Measurements from ENCODE around the gene ADGRD1.
"Not testable (repeated sequence)": the region's sequence is repeated elsewhere in the genome, so short reads cannot be mapped to it uniquely, and the experiment has no call there.

ADGRD1 gene

GRCh38 chr12:130953771-130954543, at the start of gene ADGRD1:
TSS of gene ADGRD1 (plus strand) at chr12:130953907. CDS start at chr12:130954466, 559 bp downstream.
- no peak for DNase-seq

- no peak for DNase-seq
Observed at GRCh38 chr12:130904064-130904463, 49.6 kb upstream of the ADGRD1 start.

GRCh38 chr12:130904936-130905455, 48.7 kb upstream of the ADGRD1 start:
- not testable (repeated sequence) for DNase-seq

DNA sequence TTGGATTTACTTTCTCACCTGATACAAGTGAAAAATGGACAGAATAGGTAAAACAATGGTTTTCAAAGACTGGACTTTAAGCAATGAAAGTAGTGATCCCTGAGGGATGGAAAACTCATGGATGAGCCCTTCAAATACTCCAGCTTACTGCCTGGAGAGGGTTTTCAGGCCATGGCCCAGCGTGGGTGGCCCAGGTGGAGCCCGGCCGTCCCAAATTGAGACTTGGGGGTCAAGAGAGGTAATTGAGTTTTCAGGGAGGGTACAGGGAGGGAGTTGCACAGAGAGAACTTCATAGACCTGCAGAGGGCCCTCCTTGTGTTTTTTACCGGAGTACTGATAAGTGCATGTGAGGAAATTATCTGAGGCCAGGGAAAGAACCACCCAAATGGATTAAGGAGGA, 44.6 kb upstream of the ADGRD1 start:
- no peak for DNase-seq

GRCh38 chr12:130911193-130911592, 42.5 kb upstream of the ADGRD1 start:
- no peak for DNase-seq

GRCh38 chr12:130911933-130912332, 41.8 kb upstream of the ADGRD1 start:
- no peak for DNase-seq

DNA sequence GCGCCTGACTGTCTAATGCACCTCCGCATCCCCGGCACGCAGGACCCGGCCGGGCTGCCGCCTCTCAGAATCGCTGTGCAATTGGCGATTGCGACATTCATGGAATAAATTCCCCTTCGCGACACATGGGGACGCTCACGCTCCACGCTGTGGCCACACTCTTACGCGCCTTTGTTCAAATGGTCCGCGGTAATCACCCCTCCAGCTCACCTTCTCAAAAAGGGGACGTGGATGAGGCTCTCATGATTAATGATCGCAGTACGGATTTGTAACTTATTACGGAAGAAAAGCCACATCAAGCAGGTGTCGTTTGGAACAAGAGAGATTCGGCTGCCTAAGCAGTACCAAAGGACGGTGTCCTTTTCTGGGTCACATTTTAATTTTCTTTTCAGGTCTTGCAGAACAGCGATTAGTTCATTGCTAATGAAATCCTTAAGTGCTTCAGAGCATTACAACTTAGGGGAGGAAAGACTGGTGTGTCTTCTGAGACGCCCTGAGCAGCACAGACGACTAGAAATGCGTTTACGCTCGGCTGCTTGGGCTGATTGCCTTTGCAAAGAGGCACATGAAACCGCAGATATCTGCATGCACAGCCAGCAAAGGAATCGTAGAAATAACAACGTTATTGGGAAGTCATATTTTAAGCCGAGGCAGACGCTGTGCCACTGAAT, 37.3 kb upstream of the ADGRD1 start:
- no peak for DNase-seq

DNA sequence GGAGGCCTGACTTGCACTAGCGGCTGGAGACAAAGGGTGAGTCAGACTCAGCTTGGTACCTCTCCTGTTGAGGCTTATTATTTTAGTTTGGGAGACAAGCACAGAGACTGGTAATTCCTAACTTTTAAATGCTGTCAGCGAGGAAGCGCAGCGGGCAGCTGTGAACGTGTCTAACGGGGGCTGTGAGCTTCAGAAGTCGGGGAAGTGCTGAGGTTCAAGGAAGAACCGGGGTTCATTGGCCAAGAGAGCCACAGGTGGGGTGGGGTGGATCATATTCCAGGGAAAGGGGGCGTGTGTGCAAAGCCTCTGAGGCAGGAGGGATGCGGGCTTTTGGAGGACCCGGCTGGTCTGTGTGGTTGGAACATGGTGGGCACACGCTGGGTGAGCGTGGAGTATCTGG, 36.1 kb upstream of the ADGRD1 start:
- no peak for DNase-seq

DNA sequence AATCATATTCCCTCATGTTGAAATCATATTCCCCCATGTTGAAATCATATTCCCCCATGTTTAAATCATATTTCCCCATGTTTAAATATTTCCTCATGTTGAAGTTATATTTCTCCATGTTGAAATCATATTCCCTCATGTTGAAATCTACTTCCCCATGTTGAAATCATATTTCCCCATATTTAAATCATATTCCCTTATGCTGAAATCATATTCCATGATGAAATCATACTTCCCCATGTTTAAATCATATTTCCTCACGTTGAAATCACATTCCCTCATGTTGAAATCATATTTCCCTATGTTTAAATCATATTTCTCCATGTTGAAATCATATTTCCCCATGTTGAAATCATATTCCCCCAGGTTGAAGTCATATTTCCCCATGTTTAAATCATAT, 34.6 kb upstream of the ADGRD1 start:
- DNase-seq = no peak

GRCh38 chr12:130920119-130920703, 33.5 kb upstream of the ADGRD1 start:
- DNase-seq = no peak

DNA sequence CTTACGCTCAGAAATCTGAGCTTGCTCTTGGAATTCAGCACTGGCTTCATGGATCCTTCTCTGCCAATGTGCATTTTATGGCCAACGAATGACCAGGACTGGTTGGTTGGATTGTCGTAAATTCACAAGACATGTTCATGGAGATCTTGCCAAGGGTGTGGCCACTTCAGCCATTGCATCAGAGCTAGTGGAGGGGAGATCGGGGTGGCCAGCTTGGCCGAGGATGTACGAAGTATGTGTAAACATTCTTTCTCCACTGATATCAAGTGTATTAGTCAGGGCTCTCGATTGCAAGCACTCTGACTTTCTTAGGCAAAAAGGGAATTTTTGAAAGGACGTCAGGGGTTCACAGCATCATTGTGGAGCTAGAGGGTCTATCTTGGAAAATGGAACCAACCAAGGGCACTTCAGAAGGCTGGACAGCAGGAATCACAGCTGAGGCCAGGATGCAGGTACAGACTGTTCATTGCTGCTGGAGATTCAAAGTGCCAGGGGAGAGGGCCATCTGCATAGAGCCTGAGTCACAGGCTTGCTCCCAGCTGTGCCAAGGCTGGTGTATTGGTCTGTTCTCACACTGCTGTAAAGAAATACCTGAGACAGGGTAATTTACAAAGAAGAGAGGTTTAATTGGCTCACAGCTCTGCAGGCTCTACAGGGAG, 32.9 kb upstream of the ADGRD1 start:
- no peak for DNase-seq

DNA sequence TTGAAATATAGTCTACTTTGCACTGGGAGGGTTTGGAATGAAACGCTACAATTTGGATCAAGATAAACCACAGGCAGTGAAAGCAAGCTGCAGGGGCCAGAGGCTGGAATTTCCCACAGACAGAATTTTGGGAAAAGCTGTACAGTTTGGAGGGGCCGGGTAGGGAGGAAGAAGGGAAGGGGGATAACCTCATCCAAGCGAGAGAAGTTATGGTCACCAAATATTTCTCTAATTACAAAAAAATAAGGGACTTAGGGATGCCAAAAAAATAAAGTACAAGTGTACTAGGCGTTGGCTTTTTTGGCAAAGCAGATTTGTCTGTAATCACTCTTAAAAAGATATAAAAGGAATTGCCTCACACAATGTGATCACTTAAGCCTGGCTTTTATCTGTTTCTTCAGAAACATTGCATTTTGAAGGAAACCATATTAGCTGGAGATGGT, 31.2 kb upstream of the ADGRD1 start:
- no peak for DNase-seq

GRCh38 chr12:130924966-130925665, 28.6 kb upstream of the ADGRD1 start:
- DNase-seq = no peak

DNA sequence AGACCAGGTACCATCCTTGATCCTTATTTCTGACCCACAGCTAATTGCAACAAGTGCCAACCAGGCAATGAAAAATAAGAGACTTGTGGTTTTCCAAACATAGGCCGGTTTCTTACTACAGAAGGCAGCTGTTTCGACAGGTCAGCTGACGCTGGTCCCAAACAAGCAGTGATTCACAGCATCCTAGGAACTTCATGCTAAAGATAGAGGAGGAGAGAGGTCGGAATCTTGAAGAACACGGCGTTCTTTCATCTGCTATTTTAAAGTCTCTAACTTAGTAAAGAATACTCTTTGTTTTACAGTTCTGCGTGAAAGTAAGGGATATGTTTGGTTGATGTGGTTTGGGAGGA, 28.1 kb upstream of the ADGRD1 start:
- DNase-seq = no peak

DNA sequence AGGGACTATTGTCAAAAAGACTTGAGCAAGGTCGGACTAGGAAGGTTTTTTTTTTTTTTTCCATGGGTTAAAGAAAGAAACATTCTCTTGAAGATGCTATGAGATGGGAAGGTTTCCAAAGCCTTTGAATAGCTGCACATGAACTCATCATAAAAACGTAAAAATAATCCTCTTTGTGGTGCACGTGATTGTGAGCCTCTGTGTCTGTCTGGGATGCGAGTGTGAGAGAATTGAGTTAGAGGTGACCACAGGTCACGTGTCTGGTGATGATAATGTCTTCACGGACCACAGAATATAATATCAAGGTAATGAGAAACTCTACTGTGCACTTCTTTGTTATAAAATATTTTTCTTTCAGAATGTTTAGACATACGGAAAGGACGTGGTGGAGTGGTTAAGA, 24.3 kb upstream of the ADGRD1 start:
- DNase-seq = no peak

DNA sequence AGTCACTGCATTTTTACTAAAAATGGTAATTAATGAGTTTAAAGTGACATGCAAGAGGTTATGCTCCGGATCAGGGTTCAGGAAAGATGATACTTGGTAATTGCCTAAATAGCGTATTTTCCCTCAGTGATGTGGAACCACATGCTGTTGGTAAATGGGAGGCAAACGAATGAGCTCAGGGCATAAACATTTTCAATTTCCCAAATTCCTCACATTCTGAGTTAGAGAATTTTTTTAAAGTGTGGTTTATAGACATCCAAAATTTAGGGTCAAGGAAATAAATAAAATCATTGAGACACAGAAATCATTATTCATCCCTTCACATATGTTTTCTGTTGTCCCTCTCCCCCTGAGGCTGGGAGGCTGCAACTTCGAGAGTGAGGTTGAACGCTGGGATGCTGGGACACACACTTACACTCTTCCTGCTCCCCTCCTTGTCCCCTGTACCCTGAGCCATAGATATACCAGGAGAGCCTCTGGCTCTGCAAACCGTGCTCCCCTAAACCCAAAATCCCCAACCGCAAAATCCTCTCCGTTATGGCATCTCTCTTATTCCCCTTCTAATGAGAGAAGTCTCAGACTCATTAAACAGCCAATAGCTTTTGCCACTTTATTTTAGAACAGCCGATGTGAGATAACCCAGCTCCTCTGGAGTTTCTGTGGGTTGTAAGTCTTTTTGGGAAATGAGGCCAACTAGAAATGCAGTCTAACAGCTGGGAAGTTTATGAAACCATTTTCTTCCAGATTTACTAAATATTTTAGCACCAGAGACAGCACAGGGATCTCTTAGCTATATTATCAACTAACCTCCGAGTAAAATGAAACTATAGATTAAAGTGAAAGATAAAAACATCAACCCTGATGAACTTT, 21.4 kb upstream of the ADGRD1 start:
- DNase-seq = no peak

- no peak for DNase-seq
Observed at GRCh38 chr12:130933269-130933995, 20.3 kb upstream of the ADGRD1 start.

DNA sequence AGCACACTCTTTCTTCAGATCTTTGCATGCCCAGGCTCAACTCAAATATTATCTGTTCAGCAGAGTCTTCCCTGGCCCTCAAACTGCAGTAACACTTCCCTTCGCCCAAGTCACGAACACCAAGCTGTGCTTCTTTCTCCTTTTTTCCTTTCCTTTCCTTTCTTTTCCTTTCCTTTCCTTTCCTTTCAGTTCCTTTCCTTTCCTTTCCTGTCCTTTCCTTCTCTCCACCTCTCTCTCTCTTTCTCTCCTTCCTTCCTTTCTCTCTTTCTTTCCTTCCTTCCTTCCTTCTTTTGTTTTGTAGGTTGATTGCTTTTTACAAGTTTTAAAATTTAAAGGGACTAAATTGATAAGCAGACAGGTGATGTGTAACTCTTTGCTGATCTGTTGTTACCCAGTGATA, 19.0 kb upstream of the ADGRD1 start:
- DNase-seq = no peak

DNA sequence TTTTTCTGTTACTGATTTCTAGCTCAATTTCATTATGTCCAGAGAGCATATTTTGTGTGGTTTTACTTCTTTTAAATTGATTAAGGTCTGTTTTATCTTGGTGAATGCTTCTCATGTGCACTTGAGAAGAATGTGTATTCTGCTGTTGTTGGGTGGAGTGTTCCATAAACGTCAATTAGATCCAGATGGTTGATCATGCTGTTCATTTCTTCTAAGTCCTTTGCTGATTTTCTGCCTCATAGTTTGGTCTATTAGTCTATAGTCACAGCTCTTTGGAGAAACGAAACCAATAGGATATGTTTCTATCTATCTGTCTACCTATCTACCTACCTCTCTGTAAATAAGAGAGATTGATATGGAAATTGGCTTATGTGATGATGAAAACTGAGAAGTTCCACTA, 17.1 kb upstream of the ADGRD1 start:
- DNase-seq = no peak

- DNase-seq = no peak
Observed at GRCh38 chr12:130937063-130937462, 16.6 kb upstream of the ADGRD1 start.

- not testable (repeated sequence) for DNase-seq
Observed at GRCh38 chr12:130937546-130937945, 16.2 kb upstream of the ADGRD1 start.
